ENCODE results near the gene SGMS1. TPM values are rescaled to one million over a fixed set of nuclear protein-coding genes. Genes with fewer than 3 reads are reported as not detected.

Gene SGMS1
- total and polyA plus RNA-seq, 2 donors (not counting 3 experiments of a cell fraction or from before 2014, with no cell fraction given): 9.7 to 23.7 TPM

DNA sequence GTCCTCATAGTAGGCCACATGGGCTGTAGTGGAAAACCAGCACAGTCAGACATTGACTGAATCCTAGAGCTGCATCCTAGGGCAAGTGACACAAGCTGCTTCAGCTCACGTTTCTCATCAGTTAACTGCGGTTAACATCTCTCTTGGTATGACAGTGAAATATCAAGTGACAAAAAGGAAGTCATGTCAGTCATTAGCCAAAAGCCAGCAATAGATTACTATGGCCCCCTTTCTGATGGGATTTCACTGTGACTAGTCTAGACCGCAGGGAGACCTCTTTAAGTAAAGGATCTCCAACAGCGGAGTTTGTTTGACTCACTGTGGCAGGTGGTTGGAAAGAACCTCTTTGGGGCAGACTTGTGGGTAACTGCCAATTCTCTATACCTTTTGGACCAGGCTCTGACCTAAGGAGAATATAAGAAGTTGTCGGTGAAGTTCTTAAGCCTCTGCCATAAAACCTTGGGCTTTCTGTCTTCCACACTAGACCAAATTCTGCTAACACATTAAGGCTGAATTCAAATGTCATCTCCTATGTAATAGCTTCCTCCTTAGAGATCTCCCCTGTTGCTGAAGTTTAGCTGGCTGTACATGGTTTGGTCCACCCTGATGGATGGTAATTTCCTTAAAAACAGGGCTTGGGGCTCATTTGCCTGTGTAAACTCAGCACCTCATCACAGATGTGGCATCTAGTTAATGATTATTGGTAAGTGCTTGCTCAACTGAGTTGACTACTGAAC, 115.3 kb downstream of the SGMS1 start:
- Histone ChIP-seq H3K4me1 (ENCODE audit: control insufficient read depth, extremely low read depth, insufficient read depth, low read length) (no peaks in the 10 kb centered on the region), H3K4me3 (replicated peaks in 1 of 3; ENCODE audit: insufficient read depth in 1 of 3, low read depth in 1 of 3, low read length in 3 of 3) (no peak overlapping the region), H3K27me3 (ENCODE audit: control insufficient read depth in 2 of 2, insufficient read depth in 2 of 2, low read length in 2 of 2) (no peaks in the 10 kb centered on the region), H3K27ac (ENCODE audit: insufficient read depth, low read depth, low read length) (no peak overlapping the region), H2AFZ (ENCODE audit: low read depth, low read length) (no peak overlapping the region), H3K4me2 (ENCODE audit: insufficient read depth, low read length) (no peak overlapping the region), H3K36me3 (ENCODE audit: control insufficient read depth in 2 of 2, extremely low read depth in 1 of 2, insufficient read depth in 2 of 2, low read length in 2 of 2) (no peaks in the 10 kb centered on the region), H3K79me2 (ENCODE audit: control insufficient read depth, insufficient read depth, low read length) (no peaks in the 10 kb centered on the region), H3K9me1 (replicated peaks; ENCODE audit: control insufficient read depth, extremely low read depth, insufficient read depth, low read length) (no peaks in the 10 kb centered on the region), H3K9me3 (replicated peaks; ENCODE audit: control insufficient read depth, insufficient read depth, low read length) (no peaks in the 10 kb centered on the region), H4K20me1 (replicated peaks; ENCODE audit: control insufficient read depth, extremely low read depth, insufficient read depth, low read length) (no peaks in the 10 kb centered on the region), H3K9ac (replicated peaks; ENCODE audit: extremely low read depth, insufficient read depth, low read length) (no peak overlapping the region)
- FAIRE-seq: no peak
- no TSS peak for BruUV-seq (replicated peaks)
- intact Hi-C loops (cut with micrococcal nuclease): no loop called here
- POLR2A ChIA-PET: no interaction called here
- no peak for DNase-seq (ENCODE audit: low read depth, low spot score)
- CTCF ChIA-PET: interaction anchor here (0.6 to 0.8 kb wide), 2 partner anchors 9 to 14 kb away, joined by 3 read pairs; no protein-coding TSS in a partner anchor
- TF ChIP-seq POLR2A (IDR thresholded peaks at IDR 0.05; ENCODE audit: low read depth, low read length): no peak
- no peak for TF ChIP-seq FOS (IDR thresholded peaks at IDR 0.05; ENCODE audit: borderline replicate concordance, insufficient read depth, low read length)
- TF ChIP-seq JUN (IDR thresholded peaks at IDR 0.05; ENCODE audit: borderline replicate concordance, insufficient read depth, insufficient read length, low read depth): no peak
- TF ChIP-seq, protein P1, sequence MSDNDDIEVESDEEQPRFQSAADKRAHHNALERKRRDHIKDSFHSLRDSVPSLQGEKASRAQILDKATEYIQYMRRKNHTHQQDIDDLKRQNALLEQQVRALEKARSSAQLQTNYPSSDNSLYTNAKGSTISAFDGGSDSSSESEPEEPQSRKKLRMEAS (IDR thresholded peaks at IDR 0.05; ENCODE audit: insufficient read depth, insufficient read length): no peak
- no peak for TF ChIP-seq GATA2 (IDR thresholded peaks at IDR 0.05; ENCODE audit: insufficient read depth, insufficient read length, low read depth, low read length)
- no peak for TF ChIP-seq POLR2AphosphoS5 (IDR thresholded peaks at IDR 0.05; ENCODE audit: insufficient read depth, low read depth, low read length)
- TF ChIP-seq, protein P2, sequence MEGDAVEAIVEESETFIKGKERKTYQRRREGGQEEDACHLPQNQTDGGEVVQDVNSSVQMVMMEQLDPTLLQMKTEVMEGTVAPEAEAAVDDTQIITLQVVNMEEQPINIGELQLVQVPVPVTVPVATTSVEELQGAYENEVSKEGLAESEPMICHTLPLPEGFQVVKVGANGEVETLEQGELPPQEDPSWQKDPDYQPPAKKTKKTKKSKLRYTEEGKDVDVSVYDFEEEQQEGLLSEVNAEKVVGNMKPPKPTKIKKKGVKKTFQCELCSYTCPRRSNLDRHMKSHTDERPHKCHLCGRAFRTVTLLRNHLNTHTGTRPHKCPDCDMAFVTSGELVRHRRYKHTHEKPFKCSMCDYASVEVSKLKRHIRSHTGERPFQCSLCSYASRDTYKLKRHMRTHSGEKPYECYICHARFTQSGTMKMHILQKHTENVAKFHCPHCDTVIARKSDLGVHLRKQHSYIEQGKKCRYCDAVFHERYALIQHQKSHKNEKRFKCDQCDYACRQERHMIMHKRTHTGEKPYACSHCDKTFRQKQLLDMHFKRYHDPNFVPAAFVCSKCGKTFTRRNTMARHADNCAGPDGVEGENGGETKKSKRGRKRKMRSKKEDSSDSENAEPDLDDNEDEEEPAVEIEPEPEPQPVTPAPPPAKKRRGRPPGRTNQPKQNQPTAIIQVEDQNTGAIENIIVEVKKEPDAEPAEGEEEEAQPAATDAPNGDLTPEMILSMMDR (IDR thresholded peaks at IDR 0.05; ENCODE audit: extremely low read depth in 1 of 2, insufficient read depth in 1 of 2, low read depth in 1 of 2, low read length in 2 of 2): no peak
- TF ChIP-seq EZH2 (IDR thresholded peaks at IDR 0.05; ENCODE audit: borderline replicate concordance, low read depth, low read length, severe bottlenecking): no peak
- dilution Hi-C loops (cut with MboI; ENCODE audit: extremely low pct_ligation_motif_present, low sequenced_read_pairs): no loop called here

All from endothelial cell of umbilical vein (primary cell).